IMR-90 (cell line): ENCODE measurements around the gene RTKN.

Source experiments
- BHLHE40 ChIP-seq: fragments of 150-350 bp; IDR thresholded peaks from 2 replicates; pipeline ENCODE4 v1.6.1; 2016; ENCODE audit warnings: mild to moderate bottlenecking, low read depth, low read length
- CTCF ChIP-seq: conservative IDR thresholded peaks from 2 replicates; pipeline ENCODE4 v1.5.1; 2012; ENCODE audit warnings: mild to moderate bottlenecking, low read depth, low read length, improper control_type of control experiment
- POLR2A ChIP-seq: IDR thresholded peaks from 2 replicates; pipeline ENCODE4 v1.6.1; 2012; ENCODE audit warnings: mild to moderate bottlenecking, low read depth, low read length
- RFX5 ChIP-seq: IDR thresholded peaks from 2 replicates; pipeline ENCODE4 v1.8.0; 2012; ENCODE audit warnings: low read depth, mild to moderate bottlenecking, low read length, moderate library complexity
- SMC3 ChIP-seq: fragments of 150-350 bp; IDR thresholded peaks from 2 replicates; pipeline ENCODE4 v1.6.1; 2016; ENCODE audit warnings: low read depth, mild to moderate bottlenecking, antibody characterized with exemption, low read length, moderate library complexity

GRCh38 chr2:74427551-74427950, 14.2 kb downstream of the RTKN start:
- TF ChIP-seq RFX5 (no peak), POLR2A (no peak), BHLHE40 (no peak), CTCF (no peak), SMC3 (no peak)
